ENCODE data around the gene IQCH. TPM values are rescaled to one million over a fixed set of nuclear protein-coding genes. Genes with fewer than 3 reads are reported as not detected.

IQCH gene
- total and polyA plus RNA-seq, 12 donors: 0.67 to 7.3 (median 2.9) TPM

- Histone ChIP-seq H3K36me3 (replicated peaks in 1 of 2) (no peaks in the 10 kb centered on the region), H3K9me3 (replicated peaks in 1 of 3) (no peaks in the 10 kb centered on the region), H3K27ac (no peak overlapping the region), H3K4me3 (no peak overlapping the region), H3K27me3 (no peaks in the 10 kb centered on the region), H3K4me1 (replicated peaks in 1 of 2) (no peaks in the 10 kb centered on the region)
- DNase-seq: no peak
- TF ChIP-seq POLR2A (IDR thresholded peaks at IDR 0.05) (no peak), CTCF (IDR thresholded peaks at IDR 0.05) (no peak)
- 97 to 100% (median 100%) methylated on average over 2 of the region's 2 CpGs for WGBS, 4 donors
- intact Hi-C loops (cut with DNase I): loop anchor here in 1 of 2 donors (10.0 kb wide), 1 partner anchor 319 kb away; no protein-coding TSS in a partner anchor
Measured at GRCh38 chr15:67515557-67515956, 261.0 kb downstream of the IQCH start.

- intact Hi-C loops (cut with DNase I): loop anchor here in 1 of 2 donors (10.0 kb wide), 1 partner anchor 314 kb away; no protein-coding TSS in a partner anchor
- TF ChIP-seq CTCF (IDR thresholded peaks at IDR 0.05) (no peak), POLR2A (IDR thresholded peaks at IDR 0.05) (no peak)
- 16 to 18% (median 17%) methylated on average over 23 to 24 of the region's 24 CpGs for WGBS, 4 donors
Measured at GRCh38 chr15:67520321-67521028, 265.9 kb downstream of the IQCH start.

GRCh38 chr15:67521029-67521782 lies 266.6 kb downstream of the IQCH start, which contains the start of gene C15orf61:
Gene C15orf61, plus strand, starts transcription at chr15:67521131. Its CDS starts 118 bp downstream, at chr15:67521249.
- H3K36me3 ChIP-seq (replicated peaks in 1 of 2): no peaks in the 10 kb centered on the region
- no peaks in the 10 kb centered on the region for H3K27me3 ChIP-seq
- 0% methylated on average over 12 to 94 of the region's 94 CpGs; no CpG with 5 or more reads in 1 of the 4 donors for WGBS, 4 donors
- peak within 1 kb of the TSS; percentile 80 to 98 (median 96) for H3K27ac ChIP-seq
- peak; percentile 81 to 93 (median 85) for DNase-seq
- no peaks in the 10 kb centered on the region for H3K9me3 ChIP-seq (replicated peaks in 1 of 3)
- intact Hi-C loops (cut with DNase I): loop anchor here in 1 of 2 donors (10.0 kb wide), 1 partner anchor 314 kb away; no protein-coding TSS in a partner anchor
- peak in 1 of 6 experiments; percentile 11 for TF ChIP-seq CTCF (IDR thresholded peaks at IDR 0.05)
- peak; percentile 82 to 87 for TF ChIP-seq POLR2A (IDR thresholded peaks at IDR 0.05)
- H3K4me3 ChIP-seq: peak within 1 kb of the TSS; percentile 52 to 97 (median 66)
- H3K4me1 ChIP-seq (replicated peaks in 1 of 2): peaks cover 0 to 21% of the 10 kb centered on the region in 2 donors

More at GRCh38 chr15:67520321-67521028, 265.9 kb downstream of the IQCH start:
- peak overlapping the region in 3 of 4 donors; percentile 45 to 97 (median 49) for H3K4me3 ChIP-seq
- no peaks in the 10 kb centered on the region for H3K9me3 ChIP-seq (replicated peaks in 1 of 3)
- no peaks in the 10 kb centered on the region for H3K27me3 ChIP-seq
- H3K36me3 ChIP-seq (replicated peaks in 1 of 2): no peaks in the 10 kb centered on the region
- H3K27ac ChIP-seq: peak overlapping the region in 4 of 5 donors; percentile 94 to 98 (median 96)
- peaks cover 0 to 21% of the 10 kb centered on the region in 2 donors for H3K4me1 ChIP-seq (replicated peaks in 1 of 2)
- DNase-seq: peak in 1 of 7 donors; percentile 39
